Muscle layer of duodenum (tissue), 2 donors: ENCODE data around the gene EXOC2.

Experiments used
- H3K27ac ChIP-seq: one replicate; pipeline ENCODE4 v1.7.0; 2013; ENCODE audit warnings: mild to moderate bottlenecking, low read length
- H3K27me3 ChIP-seq: one replicate; pipeline ENCODE4 v1.7.0; 2013; ENCODE audit warnings: low read depth, mild to moderate bottlenecking, control low read depth, low read length
- H3K36me3 ChIP-seq, 2 donors: one replicate each; pipeline ENCODE4 v1.7.0; 2013; ENCODE audit warnings: low read length in 2 of 2, control low read depth in 1 of 2, mild to moderate bottlenecking in 1 of 2; ENCODE audit not compliant: insufficient read depth in 2 of 2, control insufficient read depth in 1 of 2
- H3K4me1 ChIP-seq, 2 donors: one replicate each; pipeline ENCODE4 v1.7.0; 2013; ENCODE audit warnings: low read length in 2 of 2, mild to moderate bottlenecking in 2 of 2, control low read depth in 1 of 2, moderate library complexity in 1 of 2; ENCODE audit not compliant: insufficient read depth in 2 of 2, control insufficient read depth in 1 of 2
- H3K4me3 ChIP-seq, 2 donors: one replicate each; pipeline ENCODE4 v1.7.0; 2013; ENCODE audit warnings: low read length in 2 of 2, low read depth in 1 of 2, mild to moderate bottlenecking in 1 of 2
- H3K9me3 ChIP-seq, 2 donors: one replicate each; pipeline ENCODE4 v1.7.0; 2013; ENCODE audit warnings: low read length in 2 of 2, control low read depth in 1 of 2, mild to moderate bottlenecking in 1 of 2; ENCODE audit not compliant: control insufficient read depth in 1 of 2
- donor health status: healthy.

The EXOC2 gene

GRCh38 chr6:513961-514360 is 179.0 kb downstream of the EXOC2 start:
- no peak overlapping the region for H3K4me3 ChIP-seq
- H3K27ac ChIP-seq = no peak overlapping the region
- peaks cover 0 to 22% of the 10 kb centered on the region in 2 donors for H3K36me3 ChIP-seq
- no peaks in the 10 kb centered on the region for H3K9me3 ChIP-seq
- no peaks in the 10 kb centered on the region for H3K4me1 ChIP-seq
- H3K27me3 ChIP-seq = no peaks in the 10 kb centered on the region

- H3K4me1 ChIP-seq = no peaks in the 10 kb centered on the region
- H3K4me3 ChIP-seq = no peak overlapping the region
- H3K36me3 ChIP-seq = peaks cover 0 to 22% of the 10 kb centered on the region in 2 donors
- H3K27ac ChIP-seq = no peak overlapping the region
- no peaks in the 10 kb centered on the region for H3K9me3 ChIP-seq
- no peaks in the 10 kb centered on the region for H3K27me3 ChIP-seq
These were observed 179.9 kb downstream of the EXOC2 start for GRCh38 chr6:513058-513457.

- Histone ChIP-seq H3K27ac (no peak overlapping the region), H3K9me3 (no peaks in the 10 kb centered on the region), H3K27me3 (no peaks in the 10 kb centered on the region), H3K4me3 (no peak overlapping the region), H3K36me3 (peaks cover 0 to 16% of the 10 kb centered on the region in 2 donors), H3K4me1 (no peaks in the 10 kb centered on the region)
These were observed 181.3 kb downstream of the EXOC2 start for GRCh38 chr6:511488-512137.

GRCh38 chr6:509676-510075 is 183.3 kb downstream of the EXOC2 start:
- Histone ChIP-seq H3K27me3 (no peaks in the 10 kb centered on the region), H3K4me1 (no peaks in the 10 kb centered on the region), H3K9me3 (no peaks in the 10 kb centered on the region), H3K4me3 (no peak overlapping the region), H3K36me3 (peaks cover 0 to 22% of the 10 kb centered on the region in 2 donors), H3K27ac (no peak overlapping the region)

GRCh38 chr6:508614-509013 is 184.3 kb downstream of the EXOC2 start:
- no peaks in the 10 kb centered on the region for H3K27me3 ChIP-seq
- no peaks in the 10 kb centered on the region for H3K9me3 ChIP-seq
- no peak overlapping the region for H3K4me3 ChIP-seq
- H3K4me1 ChIP-seq = no peaks in the 10 kb centered on the region
- peaks cover 0 to 28% of the 10 kb centered on the region in 2 donors for H3K36me3 ChIP-seq
- H3K27ac ChIP-seq = no peak overlapping the region

GRCh38 chr6:508006-508405 is 184.9 kb downstream of the EXOC2 start:
- H3K4me3 ChIP-seq = no peak overlapping the region
- H3K4me1 ChIP-seq = no peaks in the 10 kb centered on the region
- no peak overlapping the region for H3K27ac ChIP-seq
- H3K9me3 ChIP-seq = no peaks in the 10 kb centered on the region
- peaks cover 0 to 28% of the 10 kb centered on the region in 2 donors for H3K36me3 ChIP-seq
- no peaks in the 10 kb centered on the region for H3K27me3 ChIP-seq

GRCh38 chr6:506920-507622 is 185.9 kb downstream of the EXOC2 start:
- H3K27ac ChIP-seq = no peak overlapping the region
- no peaks in the 10 kb centered on the region for H3K9me3 ChIP-seq
- H3K36me3 ChIP-seq = peaks cover 0 to 26% of the 10 kb centered on the region in 2 donors

GRCh38 chr6:506508-506907 is 186.4 kb downstream of the EXOC2 start:
- Histone ChIP-seq H3K27ac (no peak overlapping the region), H3K27me3 (no peaks in the 10 kb centered on the region), H3K36me3 (peaks cover 0 to 20% of the 10 kb centered on the region in 2 donors), H3K9me3 (no peaks in the 10 kb centered on the region), H3K4me1 (no peaks in the 10 kb centered on the region), H3K4me3 (no peak overlapping the region)

More at GRCh38 chr6:506920-507622, 185.9 kb downstream of the EXOC2 start:
- Histone ChIP-seq H3K27me3 (no peaks in the 10 kb centered on the region), H3K4me3 (no peak overlapping the region), H3K4me1 (no peaks in the 10 kb centered on the region)

GRCh38 chr6:505374-505773 is 187.6 kb downstream of the EXOC2 start:
- Histone ChIP-seq H3K36me3 (peaks cover 0 to 17% of the 10 kb centered on the region in 2 donors), H3K27me3 (no peaks in the 10 kb centered on the region), H3K9me3 (no peaks in the 10 kb centered on the region), H3K4me3 (no peak overlapping the region), H3K4me1 (no peaks in the 10 kb centered on the region), H3K27ac (no peak overlapping the region)

- Histone ChIP-seq H3K9me3 (no peaks in the 10 kb centered on the region), H3K36me3 (peaks cover 0 to 17% of the 10 kb centered on the region in 2 donors), H3K4me3 (no peak overlapping the region), H3K27ac (no peak overlapping the region), H3K27me3 (no peaks in the 10 kb centered on the region), H3K4me1 (no peaks in the 10 kb centered on the region)
These were observed 188.4 kb downstream of the EXOC2 start for GRCh38 chr6:504446-504980.

- Histone ChIP-seq H3K4me1 (no peaks in the 10 kb centered on the region), H3K27me3 (no peaks in the 10 kb centered on the region), H3K9me3 (no peaks in the 10 kb centered on the region), H3K36me3 (peaks cover 0 to 20% of the 10 kb centered on the region in 2 donors), H3K4me3 (no peak overlapping the region), H3K27ac (no peak overlapping the region)
These were observed 189.2 kb downstream of the EXOC2 start for GRCh38 chr6:503610-504362.
